GM18907 (cell line): Measurements from ENCODE around the gene PSPC1.
"Not testable (repeated sequence)": the region's sequence is repeated elsewhere in the genome, so short reads cannot be mapped to it uniquely, and the experiment has no call there.

Experiments used
- ATAC-seq: cut with Tn5 transposase; IDR thresholded peaks from one replicate; pipeline ENCODE4 v1.9.1; 2021; ENCODE audit warnings: mild to moderate bottlenecking, moderate library complexity; ENCODE audit not compliant: unreplicated experiment

The PSPC1 gene

GRCh38 chr13:19766591-19766990, 16.2 kb downstream of the PSPC1 start:
- no peak for ATAC-seq

- no peak for ATAC-seq
Observed at GRCh38 chr13:19764237-19764636, 18.5 kb downstream of the PSPC1 start.

GRCh38 chr13:19763618-19764017, 19.1 kb downstream of the PSPC1 start:
- ATAC-seq = no peak

- no peak for ATAC-seq
Observed at GRCh38 chr13:19759669-19760068, 23.1 kb downstream of the PSPC1 start.

GRCh38 chr13:19742643-19743042, 40.1 kb downstream of the PSPC1 start:
- ATAC-seq = no peak

GRCh38 chr13:19737844-19738557, 44.7 kb downstream of the PSPC1 start:
- no peak for ATAC-seq

- ATAC-seq = no peak
Observed at GRCh38 chr13:19726611-19727010, 56.1 kb downstream of the PSPC1 start.

- no peak for ATAC-seq
Observed at GRCh38 chr13:19725320-19725719, 57.4 kb downstream of the PSPC1 start.

- no peak for ATAC-seq
Observed at GRCh38 chr13:19720039-19720438, 62.7 kb downstream of the PSPC1 start.

- no peak for ATAC-seq
Observed at GRCh38 chr13:19713186-19713965, 69.4 kb downstream of the PSPC1 start.

- ATAC-seq = not testable (repeated sequence)
Observed at GRCh38 chr13:19709782-19710181, 73.0 kb downstream of the PSPC1 start.

- ATAC-seq = not testable (repeated sequence)
Observed at GRCh38 chr13:19709039-19709438, 73.7 kb downstream of the PSPC1 start.

- not testable (repeated sequence) for ATAC-seq
Observed at GRCh38 chr13:19704256-19704655, 78.5 kb downstream of the PSPC1 start.

- ATAC-seq = not testable (repeated sequence)
Observed at GRCh38 chr13:19701619-19702018, 81.1 kb downstream of the PSPC1 start.

GRCh38 chr13:19700963-19701362, 81.8 kb downstream of the PSPC1 start:
- ATAC-seq = not testable (repeated sequence)

- no peak for ATAC-seq
Observed at GRCh38 chr13:19695829-19696228, 86.9 kb downstream of the PSPC1 start.

- no peak for ATAC-seq
Observed at GRCh38 chr13:19695428-19695827, 87.3 kb downstream of the PSPC1 start.

- not testable (repeated sequence) for ATAC-seq
Observed at GRCh38 chr13:19691447-19691846, 91.3 kb downstream of the PSPC1 start.

- no peak for ATAC-seq
Observed at GRCh38 chr13:19685437-19685836, 97.3 kb downstream of the PSPC1 start.

- no peak for ATAC-seq
Observed at GRCh38 chr13:19685034-19685433, 97.7 kb downstream of the PSPC1 start.

- ATAC-seq = no peak
Observed at GRCh38 chr13:19681517-19681916, 101.2 kb downstream of the PSPC1 start.

GRCh38 chr13:19680751-19681150, 102.0 kb downstream of the PSPC1 start:
- ATAC-seq = no peak
